GM19043 (cell line): ENCODE measurements around the gene CCL17.
"Not testable (repeated sequence)": the region's sequence is repeated elsewhere in the genome, so short reads cannot be mapped to it uniquely, and the experiment has no call there.

Experiments used
- ATAC-seq: cut with Tn5 transposase; IDR thresholded peaks from one replicate; pipeline ENCODE4 v1.9.1; 2021; ENCODE audit warnings: low read depth; ENCODE audit not compliant: unreplicated experiment

The CCL17 gene

DNA sequence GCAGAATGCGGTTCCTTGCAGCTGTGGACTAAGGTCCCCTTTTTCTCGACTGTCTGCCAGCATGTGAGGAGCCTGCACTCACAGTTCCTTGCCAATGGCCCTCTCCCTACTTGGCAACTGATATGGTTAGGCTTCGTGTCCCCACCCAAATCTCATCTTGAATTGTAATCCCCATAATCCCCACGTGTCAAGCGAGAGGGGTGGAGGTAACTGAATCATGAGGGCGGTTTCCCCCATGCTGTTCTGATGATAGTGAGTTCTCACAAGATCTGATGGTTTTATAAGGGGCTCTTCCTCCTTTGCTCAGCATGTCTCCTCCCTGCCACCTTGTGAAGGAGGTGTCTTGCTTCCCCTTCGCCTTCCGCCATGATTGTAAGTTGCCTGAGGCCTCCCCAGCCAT is 22.7 kb downstream of the CCL17 start:
- no peak for ATAC-seq

DNA sequence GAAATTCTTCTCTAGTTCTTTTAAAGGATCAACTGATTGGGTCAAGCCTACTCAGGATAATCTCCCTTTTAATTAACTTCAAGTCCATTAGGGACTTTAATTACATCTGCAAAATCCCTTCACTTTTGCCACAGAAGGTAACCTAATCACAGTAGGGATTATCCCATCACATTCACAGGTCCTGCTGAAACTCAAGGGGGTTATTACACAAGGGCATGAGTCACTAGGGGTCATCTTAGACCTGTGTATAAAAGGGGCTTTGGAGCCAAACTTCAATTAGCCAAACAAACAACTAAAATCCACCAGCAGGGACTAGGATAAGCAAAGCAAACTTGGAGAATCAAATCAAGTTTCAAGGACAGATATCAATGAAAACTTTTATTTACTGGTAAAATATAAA is 23.3 kb downstream of the CCL17 start:
- ATAC-seq = no peak

DNA sequence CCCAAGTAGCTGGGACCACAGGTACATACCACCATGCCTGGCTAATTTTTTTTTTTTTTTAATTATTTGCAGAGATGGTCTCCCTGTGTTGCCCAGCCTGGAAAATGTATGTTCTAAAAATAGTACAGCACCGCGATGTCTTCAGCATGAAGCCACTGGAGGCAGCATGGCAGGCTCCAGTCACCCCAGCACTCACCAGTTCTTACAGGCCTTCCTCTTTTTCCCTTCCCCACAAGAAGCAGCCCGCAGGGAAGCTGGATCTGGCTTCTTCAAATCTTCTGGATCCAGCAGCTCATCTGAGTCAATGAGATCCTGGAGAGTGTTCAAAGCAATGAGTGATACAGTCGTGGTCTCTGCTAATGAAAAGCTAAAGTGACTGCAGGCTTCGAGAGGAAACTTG is 26.4 kb downstream of the CCL17 start:
- no peak for ATAC-seq

DNA sequence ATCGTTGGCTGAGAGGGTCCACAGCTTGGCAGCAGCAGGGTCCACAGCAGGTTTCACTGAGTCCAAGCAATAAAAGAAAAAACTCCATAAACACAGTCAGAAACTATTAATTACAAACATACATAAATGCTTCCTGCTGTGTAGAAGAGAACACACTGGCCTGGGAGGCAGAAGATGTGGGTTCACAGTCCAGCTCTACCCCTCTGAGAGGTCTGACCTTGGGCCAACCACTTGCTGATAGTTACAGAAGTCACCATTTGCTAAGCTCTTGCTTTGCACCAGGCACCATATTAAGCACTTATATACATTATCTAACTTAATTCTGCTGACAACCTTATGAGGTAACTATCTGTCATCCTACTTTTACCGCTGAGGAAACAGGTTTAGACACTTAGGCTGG is 27.9 kb downstream of the CCL17 start:
- no peak for ATAC-seq

DNA sequence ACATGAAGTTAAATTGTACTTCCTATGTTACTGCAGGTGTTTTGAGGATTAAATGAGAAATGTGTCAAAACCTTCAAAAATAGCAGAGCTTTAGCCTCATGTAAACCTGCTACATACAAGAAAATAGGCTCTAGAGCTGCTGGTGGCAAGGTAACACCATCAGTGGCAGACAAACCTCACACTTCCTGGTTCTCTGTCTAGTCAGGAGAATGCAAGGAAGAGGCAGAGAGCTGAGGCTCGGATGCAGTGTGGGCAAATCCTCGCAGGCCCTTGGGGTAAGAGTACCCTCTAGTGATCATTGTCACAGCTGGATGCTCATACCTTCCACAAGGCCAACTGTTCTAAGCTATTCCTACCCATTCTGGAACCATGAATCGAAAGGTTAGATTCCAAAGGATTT is 28.4 kb downstream of the CCL17 start:
- no peak for ATAC-seq

DNA sequence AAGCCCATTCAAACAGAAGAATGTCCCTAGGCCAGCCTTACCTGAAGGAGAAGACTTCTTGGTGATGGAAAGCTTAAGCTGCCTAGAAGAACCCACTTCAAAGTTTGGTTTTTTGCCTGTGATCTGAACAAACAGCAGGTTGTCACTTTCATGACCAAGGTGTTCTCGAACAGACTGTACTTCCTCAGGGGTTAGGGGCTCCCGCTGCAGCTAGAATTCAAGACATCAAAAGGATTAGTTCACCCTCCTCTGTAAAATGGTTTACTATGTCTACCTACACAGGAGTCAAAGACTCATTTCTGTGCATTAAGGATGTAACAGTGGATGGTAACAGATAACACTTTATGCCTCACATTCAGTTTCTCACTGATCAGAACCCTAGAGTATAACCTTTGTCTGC is 29.4 kb downstream of the CCL17 start:
- no peak for ATAC-seq

DNA sequence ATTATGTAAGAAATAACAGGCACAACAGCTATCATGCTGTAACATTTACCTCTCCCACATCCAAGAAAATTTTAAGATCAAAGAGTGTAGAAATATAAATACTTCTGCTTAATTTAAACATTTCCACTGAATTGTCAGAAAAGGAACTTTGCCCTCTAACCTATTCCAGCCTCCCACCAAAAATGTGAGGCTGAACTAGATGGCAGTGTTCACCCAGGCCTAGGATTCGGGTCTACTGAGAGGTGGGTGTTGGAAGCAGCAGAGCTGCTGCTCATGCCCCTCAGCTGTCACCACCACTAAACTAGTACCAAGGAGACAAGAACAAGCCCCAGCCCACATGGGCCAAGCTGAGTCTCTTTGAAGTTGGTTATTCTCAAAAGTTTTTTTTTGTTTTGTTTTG is 31.3 kb downstream of the CCL17 start:
- ATAC-seq = no peak

DNA sequence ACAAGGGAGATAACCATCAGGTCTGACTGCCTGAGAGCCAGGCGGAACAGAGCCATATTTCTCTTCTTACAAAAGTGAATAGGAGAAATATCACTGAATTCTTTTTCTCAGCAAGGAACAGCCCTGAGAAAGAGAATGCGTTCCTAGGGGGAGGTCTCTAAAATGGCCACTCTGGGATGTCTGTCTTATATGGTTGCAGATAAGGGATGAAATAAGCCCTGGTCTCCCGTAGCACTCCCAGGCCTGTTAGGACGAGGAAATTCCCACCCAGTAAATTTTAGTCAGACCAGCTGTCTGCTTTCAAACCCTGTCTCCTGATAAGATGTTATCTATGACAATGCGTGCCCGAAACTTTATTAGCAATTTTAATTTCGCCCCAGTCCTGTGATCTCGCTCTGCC is 35.4 kb downstream of the CCL17 start:
- not testable (repeated sequence) for ATAC-seq

DNA sequence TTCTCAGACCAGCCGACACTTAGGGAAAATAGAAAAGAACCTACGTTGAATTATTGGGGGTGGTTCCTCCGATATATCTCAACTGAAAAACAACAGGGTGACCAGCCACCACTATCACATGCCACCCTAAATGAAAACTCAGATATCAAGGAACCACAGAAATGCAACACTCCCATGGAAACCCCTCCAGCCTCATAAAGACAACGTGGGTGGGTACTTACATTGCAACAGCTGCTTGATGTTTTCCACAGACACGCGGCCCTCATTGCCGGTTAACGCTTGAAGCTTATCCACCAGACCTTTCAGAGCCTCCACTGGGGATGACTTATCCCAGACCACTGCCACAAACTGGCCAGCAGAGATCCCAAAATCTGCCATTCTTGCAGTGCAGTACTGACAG is 36.0 kb downstream of the CCL17 start:
- ATAC-seq = not testable (repeated sequence)

DNA sequence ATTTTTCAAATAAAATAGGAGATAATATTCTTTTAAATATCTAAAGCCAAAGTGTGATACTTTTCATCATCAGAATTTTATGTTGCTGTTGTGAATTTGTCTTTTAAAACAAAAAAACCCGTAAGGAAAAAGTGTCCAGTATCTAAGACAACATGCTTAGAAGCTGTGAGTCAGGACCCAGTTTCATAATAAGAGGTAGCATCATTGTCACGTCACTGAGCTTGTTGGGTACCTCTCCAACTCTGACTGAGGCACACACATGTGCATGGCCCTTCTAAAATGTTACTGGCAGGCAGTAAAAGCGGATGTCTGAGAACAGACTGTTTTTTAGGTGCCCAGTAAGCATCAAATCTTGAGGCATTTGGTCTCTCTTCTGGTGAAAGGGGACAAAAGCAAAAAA is 40.1 kb downstream of the CCL17 start:
- ATAC-seq = no peak

DNA sequence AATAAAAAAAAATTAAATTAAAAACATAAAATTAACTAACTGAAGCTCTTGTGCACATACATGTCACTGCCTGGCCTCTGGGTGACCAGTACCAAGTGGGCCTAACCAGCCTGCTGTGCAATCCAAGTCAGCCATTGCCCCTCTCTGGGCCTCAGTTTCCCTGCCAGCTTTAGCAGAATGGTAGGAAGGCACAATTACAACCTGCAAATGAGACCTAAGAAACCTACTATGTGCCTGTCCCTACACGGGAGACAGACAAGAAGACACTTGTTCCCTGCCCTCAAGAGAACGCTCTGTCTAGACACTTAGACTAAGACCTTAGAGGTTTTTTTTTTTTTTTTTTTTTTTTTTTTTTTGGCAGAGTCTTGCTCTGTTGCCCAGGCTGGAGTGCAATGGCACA is 40.9 kb downstream of the CCL17 start:
- ATAC-seq = no peak

DNA sequence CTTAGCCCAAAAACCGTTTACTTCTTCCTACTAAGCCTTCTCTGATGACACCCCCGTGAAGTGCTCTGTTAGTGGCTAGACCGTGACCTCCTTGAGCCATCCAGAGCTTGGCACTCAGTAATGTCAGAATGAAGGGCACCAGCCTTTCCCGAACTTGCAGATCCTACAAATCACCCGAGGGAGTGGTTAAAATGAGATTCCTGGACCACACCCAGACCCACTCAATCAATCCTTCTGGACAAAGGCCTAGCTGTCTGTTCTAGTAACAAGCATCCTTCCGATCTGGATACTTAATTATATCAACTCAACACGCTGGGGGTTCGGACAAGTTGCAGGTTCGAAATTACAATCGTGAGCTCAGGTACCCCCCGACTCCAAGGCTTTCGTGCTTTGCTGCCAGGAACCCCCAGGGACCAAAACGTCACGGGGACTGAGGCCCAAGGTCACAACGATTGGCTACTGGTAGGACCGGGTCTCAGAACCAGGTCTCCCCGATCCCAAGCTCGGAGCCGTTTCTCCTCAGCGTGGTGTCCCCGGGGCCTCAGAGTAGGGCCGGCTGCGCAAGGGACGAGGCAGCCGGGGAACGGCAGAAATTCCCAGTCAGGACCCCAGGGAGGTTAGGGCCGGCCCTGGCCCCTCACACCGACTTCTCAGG is 42.1 kb downstream of the CCL17 start:
- no peak for ATAC-seq

DNA sequence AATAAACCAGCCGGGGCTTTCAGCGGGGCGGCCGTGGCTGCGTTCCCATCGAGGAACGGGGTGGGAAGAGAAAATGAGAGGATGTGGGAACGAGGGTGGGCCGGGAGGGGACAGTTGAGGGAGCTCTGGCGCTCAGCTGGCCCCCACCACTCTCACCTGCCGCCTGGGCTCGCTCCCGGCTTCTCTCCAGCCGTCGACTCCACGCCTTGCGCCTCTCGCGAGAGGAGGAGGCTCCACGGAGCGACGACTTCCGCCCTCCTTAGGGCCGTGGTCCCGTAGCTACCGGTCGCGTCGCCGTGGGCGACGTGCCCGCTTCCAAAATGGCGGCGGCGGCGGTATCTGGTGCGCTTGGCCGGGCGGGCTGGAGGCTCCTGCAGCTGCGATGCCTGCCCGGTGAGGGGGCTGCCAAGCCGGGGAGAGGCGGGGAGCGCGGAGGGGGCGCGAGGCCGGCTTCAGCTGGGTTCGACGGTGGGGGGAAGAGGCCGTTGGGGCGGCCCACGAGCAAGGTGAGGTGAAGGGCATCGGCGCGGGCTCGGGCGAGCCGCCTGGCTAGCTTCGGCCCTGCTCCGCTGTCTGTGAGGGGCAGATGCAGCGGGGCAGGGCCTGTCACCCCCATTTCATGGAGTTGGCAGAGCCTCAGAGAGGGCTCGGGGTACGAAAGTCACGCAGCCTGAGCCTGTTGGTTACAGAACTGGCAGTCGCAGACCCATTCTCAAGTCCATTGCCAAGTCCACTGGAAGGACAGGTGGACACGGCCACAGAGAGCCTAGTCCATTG is 42.8 kb downstream of the CCL17 start, which contains the start of the genes CIAPIN1 and COQ9:
TSS of gene CIAPIN1 (minus strand) at position 200 of the 777 bp plus-strand sequence. CDS start 6,457 bp downstream, outside the sequence.
TSS of gene COQ9 (plus strand) at position 294 of the 777 bp plus-strand sequence. CDS start at position 321, 27 bp downstream.
- ATAC-seq = peak; percentile 99

DNA sequence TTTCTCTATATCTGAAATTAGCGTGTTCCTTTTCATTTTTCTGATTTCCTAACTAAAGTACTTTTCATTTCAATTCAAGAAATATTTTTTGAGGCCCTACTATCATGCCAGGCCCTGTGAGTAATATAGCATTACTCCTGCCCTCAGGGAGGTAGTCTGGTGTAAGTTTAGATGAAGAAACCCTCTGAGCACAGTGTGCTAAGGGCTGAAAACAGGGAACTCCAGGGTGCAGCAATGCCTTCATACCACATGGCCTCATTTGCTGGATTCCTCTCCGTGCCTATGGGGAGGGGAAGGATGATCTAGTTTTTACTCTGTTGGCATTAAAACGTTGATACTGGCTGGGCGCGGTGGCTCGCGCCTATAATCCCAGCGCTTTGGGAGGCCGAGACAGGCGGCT is 47.5 kb downstream of the CCL17 start:
- no peak for ATAC-seq

DNA sequence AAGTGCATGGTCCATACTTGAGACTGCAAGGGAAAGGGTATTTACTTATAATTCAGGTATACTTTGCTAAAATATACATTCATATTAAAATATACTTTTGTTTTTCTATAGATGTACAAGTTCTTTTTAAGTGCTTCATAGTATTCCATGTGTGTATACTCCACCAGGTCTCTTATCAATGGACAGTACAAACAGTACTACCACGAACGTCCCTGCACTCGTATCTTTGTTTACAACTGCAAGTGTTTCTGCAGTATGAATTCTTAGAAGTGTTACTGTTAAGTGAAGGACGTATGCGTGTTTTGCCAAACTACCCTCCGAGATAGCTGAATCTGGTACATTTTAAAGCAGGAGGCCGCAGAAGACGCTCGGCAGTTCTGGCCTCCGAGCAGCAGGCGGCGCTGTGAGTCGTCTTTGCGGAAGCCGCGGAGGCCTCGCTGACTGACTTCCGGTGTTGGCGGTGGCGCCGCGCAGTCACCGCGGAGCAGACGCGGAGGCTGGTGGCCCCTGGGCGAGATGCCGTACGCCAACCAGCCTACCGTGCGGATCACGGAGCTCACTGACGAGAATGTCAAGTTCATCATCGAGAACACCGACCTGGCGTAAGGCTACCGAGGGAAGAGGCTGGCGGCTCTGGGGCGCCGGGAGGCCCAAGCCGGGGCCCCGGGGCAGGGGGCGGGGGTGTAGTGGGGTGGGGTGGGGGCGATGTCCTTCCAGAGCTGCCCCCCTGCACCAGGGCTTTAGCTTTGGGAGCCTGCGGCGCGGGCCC is 57.8 kb downstream of the CCL17 start, which contains the start of gene POLR2C:
TSS of gene POLR2C (plus strand) at position 471 of the 769 bp plus-strand sequence. CDS start at position 517, 46 bp downstream.
- peak; percentile 92 for ATAC-seq

DNA sequence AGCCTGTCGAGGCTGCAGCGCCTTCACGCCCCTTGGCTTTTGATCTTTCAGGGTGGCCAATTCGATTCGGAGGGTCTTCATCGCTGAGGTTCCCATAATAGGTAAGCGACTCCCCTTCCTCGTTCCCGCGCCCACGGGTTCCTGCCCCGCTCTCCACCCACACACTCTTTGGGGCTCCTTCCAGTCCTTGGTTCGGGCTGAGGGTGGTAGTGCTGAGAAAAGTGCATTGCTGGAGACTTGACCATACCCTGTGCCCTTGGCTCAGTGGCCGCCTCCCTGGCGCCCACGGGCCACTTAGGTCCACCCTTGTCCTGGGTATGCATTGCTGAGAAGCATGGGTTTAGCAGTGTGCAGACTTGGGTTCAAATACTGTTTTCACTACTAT is 58.4 kb downstream of the CCL17 start:
- no peak for ATAC-seq

DNA sequence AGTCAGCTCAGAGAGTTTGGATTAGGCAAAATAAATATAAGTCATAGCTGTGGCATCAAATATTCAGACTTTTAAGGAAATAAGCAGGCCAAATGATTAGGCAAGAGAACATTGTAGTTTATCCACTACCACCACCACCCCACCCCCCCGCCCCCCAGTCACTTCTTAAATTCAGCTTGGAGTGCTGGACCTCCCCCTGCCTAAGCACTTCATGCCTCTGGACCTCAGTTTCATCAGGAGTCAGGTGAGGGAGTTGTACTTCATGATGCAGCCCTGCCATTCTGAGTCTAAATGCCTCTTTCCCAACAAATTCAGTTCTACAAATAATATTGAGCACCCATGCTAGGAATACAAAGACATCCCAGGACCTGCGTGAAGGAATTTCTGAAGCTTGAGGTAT is 60.0 kb downstream of the CCL17 start:
- no peak for ATAC-seq
